Spinal cord (tissue), 10 donors: ENCODE results near the gene FBF1. TPM values are rescaled to one million over a fixed set of nuclear protein-coding genes. Genes with fewer than 3 reads are reported as not detected.

Experiments
- DNase-seq, 6 donors: peaks; one replicate each; pipeline versions ENCODE4 v3.0.0 to v3.0.0-alpha.2; 2013 to 2015; ENCODE audit warnings: low spot score in 6 of 6, low read depth in 4 of 6
- H3K27ac ChIP-seq: one replicate; pipeline ENCODE4 v1.5.1; 2013; ENCODE audit warnings: low read depth, low read length, control low read depth
- H3K27me3 ChIP-seq: one replicate; pipeline ENCODE4 v1.6.1; 2013; ENCODE audit warnings: low read length; ENCODE audit not compliant: control insufficient read depth, insufficient read depth
- H3K36me3 ChIP-seq: one replicate; pipeline ENCODE4 v1.6.1; 2013; ENCODE audit warnings: low read length; ENCODE audit not compliant: control insufficient read depth, insufficient read depth
- H3K4me1 ChIP-seq: one replicate; pipeline ENCODE4 v1.6.1; 2013; ENCODE audit warnings: low read length; ENCODE audit not compliant: control insufficient read depth, insufficient read depth
- H3K4me3 ChIP-seq: one replicate; pipeline ENCODE4 v1.5.1; 2013; ENCODE audit warnings: low read depth, low read length, control low read depth
- H3K9me3 ChIP-seq: one replicate; pipeline ENCODE4 v1.6.1; 2013; ENCODE audit warnings: low read length; ENCODE audit not compliant: control insufficient read depth, insufficient read depth
- WGBS: methylation state at CpG from one replicate; pipeline ENCODE4 v1.1.5; 2013; ENCODE audit warnings: missing lambda C conversion rate; ENCODE audit not compliant: insufficient coverage; 5-methylcytosine and 5-hydroxymethylcytosine counted together
- polyA plus RNA-seq, 2 donors: library from polyadenylated mRNA; unstranded; fragments of 120-200 nt; gene quantifications; one replicate each; pipeline ENCODE4 v1.2.1, GENCODE V29; 2013; ENCODE audit not compliant: insufficient read length in 2 of 2
- total RNA-seq, 2 donors: library from RNA; depleted of rRNA in 1 of 2; stranded (reverse); fragments of 120-200 nt in 1 of 2; fragments of >200 nt in 1 of 2; gene quantifications; one replicate each; pipeline versions ENCODE4 v1.2.3 to v1.2.4, GENCODE V29; 2013 to 2014
- donor health status: healthy.

Gene FBF1
- total and polyA plus RNA-seq, 4 donors = 10.1 to 24.1 (median 18.3) TPM

GRCh38 chr17:75908201-75908600, 32.6 kb downstream of the FBF1 start:
- no peak overlapping the region for H3K27ac ChIP-seq
- WGBS = 38% methylated on average over 6 of the region's 6 CpGs
- no peaks in the 10 kb centered on the region for H3K27me3 ChIP-seq
- DNase-seq = peak in 1 of 6 donors; percentile 23
- no peak overlapping the region for H3K4me3 ChIP-seq
- peaks cover 32% of the 10 kb centered on the region for H3K4me1 ChIP-seq
- H3K9me3 ChIP-seq = no peaks in the 10 kb centered on the region
- peaks cover 32% of the 10 kb centered on the region for H3K36me3 ChIP-seq

GRCh38 chr17:75906143-75906884, 34.5 kb downstream of the FBF1 start:
- H3K36me3 ChIP-seq = peaks cover 42% of the 10 kb centered on the region
- no peak overlapping the region for H3K4me3 ChIP-seq
- no peaks in the 10 kb centered on the region for H3K27me3 ChIP-seq
- 85% methylated on average over 6 of the region's 10 CpGs for WGBS
- peaks cover 36% of the 10 kb centered on the region for H3K4me1 ChIP-seq
- no peak for DNase-seq
- no peak overlapping the region for H3K27ac ChIP-seq
- H3K9me3 ChIP-seq = no peaks in the 10 kb centered on the region

GRCh38 chr17:75904749-75905521, 35.9 kb downstream of the FBF1 start, which contains the start of gene MRPL38:
TSS of gene MRPL38 (minus strand) at chr17:75904884. CDS start at chr17:75904875, 9 bp downstream.
- Histone ChIP-seq H3K27me3 (no peaks in the 10 kb centered on the region), H3K27ac (peak within 1 kb of the TSS; percentile 89)

GRCh38 chr17:75902406-75902805, 38.4 kb downstream of the FBF1 start:
- DNase-seq = no peak
- Histone ChIP-seq H3K4me3 (no peak overlapping the region), H3K36me3 (peaks cover 57% of the 10 kb centered on the region), H3K27ac (no peak overlapping the region), H3K4me1 (peaks cover 27% of the 10 kb centered on the region), H3K27me3 (no peaks in the 10 kb centered on the region), H3K9me3 (no peaks in the 10 kb centered on the region)
- 98% methylated on average over 5 of the region's 6 CpGs for WGBS

More at GRCh38 chr17:75904749-75905521, 35.9 kb downstream of the FBF1 start, which contains the start of gene MRPL38:
- peak; percentile 71 to 96 (median 82) for DNase-seq
- peaks cover 42% of the 10 kb centered on the region for H3K36me3 ChIP-seq
- under 1% methylated on average over 57 of the region's 69 CpGs for WGBS
- H3K4me3 ChIP-seq = peak within 1 kb of the TSS; percentile 74
- no peaks in the 10 kb centered on the region for H3K9me3 ChIP-seq
- peaks cover 29% of the 10 kb centered on the region for H3K4me1 ChIP-seq

- Histone ChIP-seq H3K36me3 (peaks cover 61% of the 10 kb centered on the region), H3K9me3 (no peaks in the 10 kb centered on the region), H3K4me1 (peaks cover 32% of the 10 kb centered on the region), H3K4me3 (no peak overlapping the region), H3K27me3 (no peaks in the 10 kb centered on the region), H3K27ac (no peak overlapping the region)
- WGBS = 94% methylated on average over 15 of the region's 18 CpGs
- no peak for DNase-seq
These were observed 39.1 kb downstream of the FBF1 start for GRCh38 chr17:75901727-75902126.

GRCh38 chr17:75900691-75901533, 39.9 kb downstream of the FBF1 start:
- Histone ChIP-seq H3K27me3 (no peaks in the 10 kb centered on the region), H3K36me3 (peaks cover 61% of the 10 kb centered on the region), H3K4me1 (peaks cover 35% of the 10 kb centered on the region), H3K9me3 (no peaks in the 10 kb centered on the region), H3K27ac (no peak overlapping the region), H3K4me3 (no peak overlapping the region)
- WGBS = 91% methylated on average over 9 of the region's 13 CpGs
- DNase-seq = no peak

GRCh38 chr17:75899767-75900468, 40.9 kb downstream of the FBF1 start:
- 96% methylated on average over 23 of the region's 23 CpGs for WGBS
- Histone ChIP-seq H3K4me3 (no peak overlapping the region), H3K9me3 (no peaks in the 10 kb centered on the region), H3K36me3 (peaks cover 64% of the 10 kb centered on the region), H3K27ac (no peak overlapping the region), H3K27me3 (no peaks in the 10 kb centered on the region), H3K4me1 (peaks cover 38% of the 10 kb centered on the region)
- no peak for DNase-seq

GRCh38 chr17:75899353-75899752, 41.5 kb downstream of the FBF1 start:
- no peak overlapping the region for H3K4me3 ChIP-seq
- H3K36me3 ChIP-seq = peaks cover 70% of the 10 kb centered on the region
- WGBS = 97% methylated on average over 8 of the region's 13 CpGs
- H3K27ac ChIP-seq = no peak overlapping the region
- no peaks in the 10 kb centered on the region for H3K9me3 ChIP-seq
- DNase-seq = no peak
- H3K4me1 ChIP-seq = peaks cover 44% of the 10 kb centered on the region
- H3K27me3 ChIP-seq = no peaks in the 10 kb centered on the region

GRCh38 chr17:75898791-75899190, 42.1 kb downstream of the FBF1 start:
- 98% methylated on average over 13 of the region's 16 CpGs for WGBS
- H3K4me3 ChIP-seq = no peak overlapping the region
- no peaks in the 10 kb centered on the region for H3K27me3 ChIP-seq
- H3K27ac ChIP-seq = no peak overlapping the region
- H3K4me1 ChIP-seq = peaks cover 43% of the 10 kb centered on the region
- no peak for DNase-seq
- H3K36me3 ChIP-seq = peaks cover 73% of the 10 kb centered on the region
- H3K9me3 ChIP-seq = no peaks in the 10 kb centered on the region
